K562 (cell line): ENCODE measurements around the gene GNG14. TPM values are rescaled to one million over a fixed set of nuclear protein-coding genes. Genes with fewer than 3 reads are reported as not detected.

Experiments
- ATAC-seq: fragments of 200-7000 bp; cut with Tn5 transposase; 3 replicates; pipeline ENCODE4 v1.9.1; 2020; ENCODE audit warnings: moderate library complexity
- BruUV-seq: library from RNA; stranded (reverse); fragments of 400-500 nt; replicated peaks from 2 replicates; lab custom pipeline; 2021; lab: Mats Ljungman, UMichigan
- CTCF ChIA-PET: fragments of 300-600 bp; formaldehyde crosslinking; extraction: SDS; loops from one replicate; lab custom pipeline; 2021; ENCODE audit warnings: low intra/inter-chr PET ratio; lab: Yijun Ruan, JAX
- POLR2A ChIA-PET: fragments of 300-600, 350-650 bp; sonication (Branson Sonifier 250); formaldehyde crosslinking; extraction: SDS; loops from one replicate; lab custom pipeline; 2021; ENCODE audit warnings: antibody characterized with exemption, inconsistent platforms; lab: Yijun Ruan, JAX
- DNase-seq, 4 experiments: peaks; one replicate each; pipeline versions ENCODE4 v3.0.0 to v3.0.0-alpha.2; 2011 to 2018; ENCODE audit warnings: low spot score in 3 of 4, mixed read lengths in 3 of 4; ENCODE audit errors: extremely low read depth in 1 of 4
- FAIRE-seq: peaks from 2 replicates; lab custom pipeline; 2011; peaks lifted over from hg19 to GRCh38; lab: Jason Lieb, UNC
- H2AFZ ChIP-seq: 2 replicates; pipeline ENCODE4 v1.6.0; 2011; ENCODE audit warnings: low read depth, low read length, control low read depth, inconsistent platforms
- H3K27ac ChIP-seq: fragments of 200-600 bp; 3 replicates; pipeline ENCODE4 v1.8.0; 2011; ENCODE audit warnings: low read depth, mild to moderate bottlenecking, control low read depth, inconsistent platforms, low read length, moderate library complexity, mixed read lengths; ENCODE audit errors: extremely low read depth
- H3K27me3 ChIP-seq, 2 experiments: fragments of 300-600 bp in 1 of 2; 2 replicates in 1 of 2; 3 replicates in 1 of 2; pipeline versions ENCODE4 v1.6.0 to v1.8.0; 2011; ENCODE audit warnings: inconsistent platforms in 2 of 2, low read length in 2 of 2, mild to moderate bottlenecking in 1 of 2, mixed read lengths in 1 of 2, moderate library complexity in 1 of 2; ENCODE audit not compliant: control insufficient read depth in 2 of 2, insufficient read depth in 2 of 2
- H3K36me3 ChIP-seq: fragments of 300-600 bp; 3 replicates; pipeline ENCODE4 v1.8.0; 2011; ENCODE audit warnings: mild to moderate bottlenecking, low read length, inconsistent platforms; ENCODE audit not compliant: control insufficient read depth, insufficient read depth
- H3K4me1 ChIP-seq, 2 experiments: fragments of 200-600 bp in 1 of 2; replicated peaks in 1 of 2; 2 replicates in 1 of 2; 3 replicates in 1 of 2; pipeline versions ENCODE4 v1.5.1 to v1.8.0; 2011; ENCODE audit warnings: inconsistent platforms in 2 of 2, low read length in 2 of 2, mild to moderate bottlenecking in 1 of 2, mixed read lengths in 1 of 2, moderate library complexity in 1 of 2; ENCODE audit not compliant: control insufficient read depth in 2 of 2, insufficient read depth in 2 of 2
- H3K4me2 ChIP-seq: 2 replicates; pipeline ENCODE4 v1.6.1; 2011; ENCODE audit warnings: low read length, control low read depth, inconsistent platforms, mixed read lengths; ENCODE audit not compliant: insufficient read depth
- H3K4me3 ChIP-seq: fragments of 200-600 bp; sonication (generic), shearing (Covaris generic); 2 replicates; pipeline ENCODE4 v1.5.1; 2016; ENCODE audit warnings: control low read depth, inconsistent platforms
- H3K79me2 ChIP-seq: fragments of 200-600 bp; 3 replicates; pipeline ENCODE4 v1.8.0; 2011; ENCODE audit warnings: low read length, inconsistent platforms; ENCODE audit not compliant: control insufficient read depth, insufficient read depth
- H3K9ac ChIP-seq, 2 experiments: 2 replicates each; pipeline versions ENCODE4 v1.6.0 to v1.6.1; 2011; ENCODE audit warnings: low read depth in 2 of 2, low read length in 2 of 2, control low read depth in 1 of 2, inconsistent platforms in 1 of 2, mild to moderate bottlenecking in 1 of 2, mixed read lengths in 1 of 2; ENCODE audit not compliant: insufficient read depth in 1 of 2
- H3K9me1 ChIP-seq: one replicate; pipeline ENCODE4 v1.6.0; 2011; ENCODE audit warnings: inconsistent platforms, mild to moderate bottlenecking, low read length, moderate library complexity; ENCODE audit not compliant: control insufficient read depth, insufficient read depth
- H3K9me3 ChIP-seq: replicated peaks from 2 replicates; pipeline ENCODE4 v1.5.1; 2011; ENCODE audit warnings: low read depth, low read length, inconsistent platforms; ENCODE audit not compliant: control insufficient read depth, insufficient read depth
- H4K20me1 ChIP-seq: replicated peaks from 2 replicates; pipeline ENCODE4 v1.6.1; 2011; ENCODE audit warnings: low read length, inconsistent platforms, mixed read lengths; ENCODE audit not compliant: control insufficient read depth, insufficient read depth
- NFATC3 ChIP-seq: fragments of 450-650 bp; IDR thresholded peaks from 2 replicates; pipeline ENCODE4 v1.6.1; 2017; ENCODE audit warnings: mild to moderate bottlenecking
- RUNX1 ChIP-seq: sonication (generic); IDR thresholded peaks from 2 replicates; pipeline ENCODE4 v1.6.1; 2016; ENCODE audit warnings: antibody characterized with exemption, low read depth
- SAP30 ChIP-seq: fragments of 200-600 bp; sonication (generic); IDR thresholded peaks from 2 replicates; pipeline ENCODE4 v1.6.1; 2012; ENCODE audit warnings: borderline replicate concordance, low read depth, mild to moderate bottlenecking, moderate library complexity, low read length, control low read depth, inconsistent platforms; ENCODE audit not compliant: insufficient read depth, poor library complexity, severe bottlenecking
- SLC30A9 ChIP-seq: fragments of 250-450 bp; sonication (Bioruptor Pico); IDR thresholded peaks from 2 replicates; pipeline ENCODE4 v1.8.0; 2022; ENCODE audit warnings: mild to moderate bottlenecking, moderate library complexity
- SMC3 ChIP-seq: conservative IDR thresholded peaks from 2 replicates; pipeline ENCODE4 v1.6.1; 2011; ENCODE audit warnings: low read depth, low read length, improper control_type of control experiment; ENCODE audit not compliant: insufficient read depth
- THRAP3 ChIP-seq: fragments of 450-650 bp; IDR thresholded peaks from 2 replicates; pipeline ENCODE4 v1.6.1; 2016; ENCODE audit warnings: mild to moderate bottlenecking, inconsistent platforms, borderline replicate concordance
- ZNF445 ChIP-seq: fragments of 250-450 bp; sonication (Bioruptor Pico); IDR thresholded peaks from 2 replicates; pipeline ENCODE4 v1.4.0; 2020; ENCODE audit warnings: low read depth, mild to moderate bottlenecking, moderate library complexity
- WGBS: fragments of 100-300 bp; shearing (Covaris generic); methylation state at CpG from one replicate; pipeline ENCODE4 v1.1.6; 2016; ENCODE audit warnings: low coverage, mixed read lengths; ENCODE audit not compliant: insufficient coverage; ENCODE audit errors: missing lambda C conversion rate; 5-methylcytosine and 5-hydroxymethylcytosine counted together
- in situ Hi-C: fragments of 300-500 bp; cut with MboI; formaldehyde crosslinking; loops from 4 replicates; pipeline ENCODE4 v1.15.0; 2018; ENCODE audit warnings: inconsistent platforms, mixed read lengths
- intact Hi-C: fragments of 100-400 bp; cut with micrococcal nuclease; formaldehyde crosslinking; loops from 2 replicates; pipeline ENCODE4 v1.14.2; 2022
- polyA plus RNA-seq, 8 experiments: library from polyadenylated mRNA; depleted of rRNA in 4 of 8; stranded (reverse) in 5 of 8; unstranded in 3 of 8; fragments of >200 nt; fragmentation: Nextera tagmentation in 2 of 8; fragmentation: Illumina TruSeq in 1 of 8; extraction: Ambion mirVana in 2 of 8; extraction: Trizol in 1 of 8; gene quantifications; 2 replicates each; pipeline versions ENCODE4 v1.2.1 to v1.2.3, GENCODE V29; 2011 to 2014; ENCODE audit warnings: inconsistent platforms in 1 of 8, missing spikeins in 1 of 8
- total RNA-seq, 7 experiments: library from RNA; depleted of rRNA in 6 of 7; stranded (reverse); fragments of >200 nt in 6 of 7; fragmentation: Illumina TruSeq in 2 of 7; extraction: Trizol in 2 of 7; gene quantifications; 2 replicates each; pipeline versions ENCODE4 v1.2.1 to v1.2.3, GENCODE V29; 2011 to 2021; ENCODE audit warnings: low replicate concordance in 1 of 7
- TF ChIP-seq, protein P1 (sequence below): fragments of 450-650 bp; IDR thresholded peaks from 2 replicates; pipeline ENCODE4 v1.6.1; 2018; ENCODE audit warnings: mild to moderate bottlenecking, low read depth; ENCODE audit not compliant: partially characterized antibody

GNG14 gene
- total and polyA plus RNA-seq, 9 of the 15 experiments (the other 6 are each of a cell fraction or from before 2014, with no cell fraction given), result not detected

DNA sequence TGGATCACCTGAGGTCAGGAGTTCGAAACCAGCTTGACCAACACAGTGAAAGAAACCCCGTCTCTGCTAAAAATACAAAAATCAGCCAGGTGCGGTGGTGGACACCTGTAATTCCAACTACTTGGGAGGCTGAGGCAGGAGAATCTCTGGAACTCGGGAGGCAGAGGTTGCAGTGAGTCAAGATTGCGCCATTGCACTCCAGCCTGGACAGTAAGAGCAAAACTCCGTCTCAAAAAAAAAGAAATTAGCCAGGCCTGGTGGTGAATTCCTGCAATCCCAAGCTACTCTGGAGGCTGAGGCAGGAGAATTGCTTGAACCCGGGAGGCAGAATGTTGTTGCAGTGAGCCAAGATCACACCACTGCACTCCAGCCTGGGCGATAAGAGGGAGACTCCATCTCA is 20.8 kb downstream of the GNG14 start:
- Histone ChIP-seq H3K79me2 (peaks cover 8% of the 10 kb centered on the region; the same call in 2 of the 3 replicates), H3K4me3 (no peak overlapping the region), H3K9me1 (peaks cover 3% of the 10 kb centered on the region), H3K9me3 (no peaks in the 10 kb centered on the region), H3K4me2 (no peak overlapping the region), H3K27ac (no peak overlapping the region), H3K36me3 (peaks cover 88% of the 10 kb centered on the region), H4K20me1 (no peaks in the 10 kb centered on the region; the same call in 1 of the 2 replicates), H2AFZ (no peak overlapping the region), H3K9ac (no peak overlapping the region), H3K4me1 (peaks cover 0 to 20% of the 10 kb centered on the region in 2 experiments; a peak in 1 of 5 replicates), H3K27me3 (no peaks in the 10 kb centered on the region)
- CTCF ChIA-PET, result no interaction called here
- FAIRE-seq, result no peak
- 98% methylated on average over 8 of the region's 8 CpGs for WGBS
- DNase-seq, result no peak
- POLR2A ChIA-PET, result interaction anchor here (0.7 to 1.6 kb wide), 3 partner anchors 10 to 92 kb away, joined by 3 to 4 read pairs (median 3); no protein-coding TSS in a partner anchor
- ATAC-seq, result no peak
- in situ Hi-C loops, result no loop called here
- TF ChIP-seq, protein P1, sequence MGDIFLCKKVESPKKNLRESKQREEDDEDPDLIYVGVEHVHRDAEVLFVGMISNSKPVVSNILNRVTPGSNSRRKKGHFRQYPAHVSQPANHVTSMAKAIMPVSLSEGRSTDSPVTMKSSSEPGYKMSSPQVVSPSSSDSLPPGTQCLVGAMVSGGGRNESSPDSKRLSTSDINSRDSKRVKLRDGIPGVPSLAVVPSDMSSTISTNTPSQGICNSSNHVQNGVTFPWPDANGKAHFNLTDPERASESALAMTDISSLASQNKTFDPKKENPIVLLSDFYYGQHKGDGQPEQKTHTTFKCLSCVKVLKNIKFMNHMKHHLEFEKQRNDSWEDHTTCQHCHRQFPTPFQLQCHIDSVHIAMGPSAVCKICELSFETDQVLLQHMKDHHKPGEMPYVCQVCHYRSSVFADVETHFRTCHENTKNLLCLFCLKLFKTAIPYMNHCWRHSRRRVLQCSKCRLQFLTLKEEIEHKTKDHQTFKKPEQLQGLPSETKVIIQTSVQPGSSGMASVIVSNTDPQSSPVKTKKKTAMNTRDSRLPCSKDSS, result no peak
- TF ChIP-seq SLC30A9 (no peak), RUNX1 (no peak), SMC3 (no peak), SAP30 (no peak), ZNF445 (CRISPR knock-in tag) (no peak), THRAP3 (no peak), NFATC3 (no peak)
- intact Hi-C loops, result no loop called here
- no TSS peak for BruUV-seq
